Trophoblast cell (in vitro differentiated cells and primary cell): ENCODE data around the gene PTPRJ.
"Not testable (repeated sequence)": the region's sequence is repeated elsewhere in the genome, so short reads cannot be mapped to it uniquely, and the experiment has no call there.

Source experiments
- DNase-seq, 2 donors: peaks; one replicate each; pipeline ENCODE4 v3.0.0-alpha.2; 2016
- H2AFZ ChIP-seq: 2 replicates; pipeline ENCODE4 v1.6.1; 2013; ENCODE audit warnings: low read length, moderate library complexity, mild to moderate bottlenecking; ENCODE audit not compliant: insufficient read depth, poor library complexity
- H2AK5ac ChIP-seq: 2 replicates; pipeline ENCODE4 v1.6.1; 2013; ENCODE audit warnings: mild to moderate bottlenecking, low read length
- H2BK120ac ChIP-seq: 2 replicates; pipeline ENCODE4 v1.6.1; 2013; ENCODE audit warnings: low read length, mild to moderate bottlenecking, moderate library complexity; ENCODE audit not compliant: insufficient read depth, poor library complexity
- H2BK12ac ChIP-seq: 2 replicates; pipeline ENCODE4 v1.6.1; 2013; ENCODE audit warnings: mild to moderate bottlenecking, low read length, moderate library complexity
- H2BK5ac ChIP-seq: 2 replicates; pipeline ENCODE4 v1.6.1; 2013; ENCODE audit warnings: low read length, low read depth, moderate library complexity, mild to moderate bottlenecking; ENCODE audit not compliant: poor library complexity
- H3K14ac ChIP-seq: 2 replicates; pipeline ENCODE4 v1.6.1; 2013; ENCODE audit warnings: mild to moderate bottlenecking, low read length
- H3K18ac ChIP-seq: 2 replicates; pipeline ENCODE4 v1.6.1; 2013; ENCODE audit warnings: mild to moderate bottlenecking, low read length
- H3K23ac ChIP-seq: 2 replicates; pipeline ENCODE4 v1.6.1; 2013; ENCODE audit warnings: low read length
- H3K27ac ChIP-seq: 2 replicates; pipeline ENCODE4 v1.5.1; 2013; ENCODE audit warnings: low read depth, mild to moderate bottlenecking, inconsistent platforms, low read length, moderate library complexity
- H3K27me3 ChIP-seq: 2 replicates; pipeline ENCODE4 v1.6.1; 2013; ENCODE audit warnings: inconsistent platforms, mild to moderate bottlenecking, low read length, moderate library complexity; ENCODE audit not compliant: insufficient read depth
- H3K36me3 ChIP-seq, 2 experiments: 1 replicate in 1 of 2; 2 replicates in 1 of 2; pipeline ENCODE4 v1.6.1; 2013; ENCODE audit warnings: low read length in 2 of 2, mild to moderate bottlenecking in 2 of 2, moderate library complexity in 1 of 2; ENCODE audit not compliant: insufficient read depth in 2 of 2, control insufficient read depth in 1 of 2
- H3K4ac ChIP-seq: 2 replicates; pipeline ENCODE4 v1.6.1; 2013; ENCODE audit warnings: low read depth, mild to moderate bottlenecking, low read length, moderate library complexity
- H3K4me1 ChIP-seq, 2 experiments: 1 replicate in 1 of 2; 2 replicates in 1 of 2; pipeline ENCODE4 v1.6.1; 2013; ENCODE audit warnings: low read length in 2 of 2, mild to moderate bottlenecking in 2 of 2, moderate library complexity in 1 of 2; ENCODE audit not compliant: insufficient read depth in 2 of 2, control insufficient read depth in 1 of 2
- H3K4me2 ChIP-seq: 2 replicates; pipeline ENCODE4 v1.6.1; 2013; ENCODE audit warnings: inconsistent platforms, mild to moderate bottlenecking, low read length, moderate library complexity
- H3K4me3 ChIP-seq: 2 replicates; pipeline ENCODE4 v1.5.1; 2013; ENCODE audit warnings: mild to moderate bottlenecking, low read depth, low read length, inconsistent platforms
- H3K79me1 ChIP-seq: one replicate; pipeline ENCODE4 v1.6.1; 2013; ENCODE audit warnings: low read length
- H3K79me2 ChIP-seq: 2 replicates; pipeline ENCODE4 v1.6.1; 2013; ENCODE audit warnings: low read length, mild to moderate bottlenecking; ENCODE audit not compliant: control insufficient read depth, insufficient read depth, poor library complexity
- H3K9ac ChIP-seq: 2 replicates; pipeline ENCODE4 v1.6.1; 2013; ENCODE audit warnings: mild to moderate bottlenecking, low read length
- H3K9me3 ChIP-seq: 2 replicates; pipeline ENCODE4 v1.6.1; 2013; ENCODE audit warnings: low read depth, mild to moderate bottlenecking, control low read depth, inconsistent platforms, low read length; ENCODE audit not compliant: insufficient read depth
- H4K12ac ChIP-seq: 2 replicates; pipeline ENCODE4 v1.6.1; 2013; ENCODE audit warnings: low read depth, mild to moderate bottlenecking, low read length, moderate library complexity
- H4K8ac ChIP-seq: 2 replicates; pipeline ENCODE4 v1.6.1; 2013; ENCODE audit warnings: low read depth, mild to moderate bottlenecking, low read length, moderate library complexity
- H4K91ac ChIP-seq: one replicate; pipeline ENCODE4 v1.6.1; 2013; ENCODE audit warnings: low read depth, mild to moderate bottlenecking, low read length, moderate library complexity
- WGBS: extraction: QIAGEN DNeasy Blood & Tissue Kit; methylation state at CpG from one replicate; pipeline ENCODE4 v1.1.7; 2013; ENCODE audit warnings: missing lambda C conversion rate; ENCODE audit not compliant: insufficient read length, insufficient coverage; ENCODE audit errors: extremely low coverage; 5-methylcytosine and 5-hydroxymethylcytosine counted together

PTPRJ gene

GRCh38 chr11:48180627-48181026, 200.3 kb downstream of the PTPRJ start:
- H3K79me1 ChIP-seq, result no peaks in the 10 kb centered on the region
- no peak overlapping the region for H3K23ac ChIP-seq
- H2AK5ac ChIP-seq, result no peak overlapping the region
- H3K27me3 ChIP-seq, result no peaks in the 10 kb centered on the region
- H3K9me3 ChIP-seq, result peaks cover 25% of the 10 kb centered on the region
- H3K27ac ChIP-seq, result no peak overlapping the region
- no peak overlapping the region for H4K91ac ChIP-seq
- no peak overlapping the region for H3K14ac ChIP-seq
- H2BK12ac ChIP-seq, result no peak overlapping the region
- H4K8ac ChIP-seq, result no peak overlapping the region
- H4K12ac ChIP-seq, result no peak overlapping the region
- H2BK5ac ChIP-seq, result no peak overlapping the region
- H3K18ac ChIP-seq, result no peak overlapping the region
- no peak overlapping the region for H3K4me2 ChIP-seq
- WGBS, result no CpG with 5 or more reads among the region's 6 CpGs
- no peaks in the 10 kb centered on the region for H3K79me2 ChIP-seq
- no peaks in the 10 kb centered on the region for H3K4me1 ChIP-seq
- DNase-seq, result no peak
- no peak overlapping the region for H3K4me3 ChIP-seq
- H2AFZ ChIP-seq, result no peak overlapping the region
- no peak overlapping the region for H3K4ac ChIP-seq
- H3K9ac ChIP-seq, result no peak overlapping the region
- no peaks in the 10 kb centered on the region for H3K36me3 ChIP-seq
- H2BK120ac ChIP-seq, result no peak overlapping the region

GRCh38 chr11:48182860-48183526, 202.6 kb downstream of the PTPRJ start:
- H4K91ac ChIP-seq, result no peak overlapping the region
- no peaks in the 10 kb centered on the region for H3K36me3 ChIP-seq
- no peak overlapping the region for H3K4ac ChIP-seq
- no peak overlapping the region for H3K4me2 ChIP-seq
- no peak overlapping the region for H4K8ac ChIP-seq
- H3K79me2 ChIP-seq, result no peaks in the 10 kb centered on the region
- H3K27ac ChIP-seq, result no peak overlapping the region
- DNase-seq, result peak in 1 of 2 donors; percentile 41
- no peak overlapping the region for H3K18ac ChIP-seq
- H2BK5ac ChIP-seq, result no peak overlapping the region
- no peak overlapping the region for H3K9ac ChIP-seq
- H4K12ac ChIP-seq, result no peak overlapping the region
- no CpG with 5 or more reads among the region's 4 CpGs for WGBS
- H3K27me3 ChIP-seq, result no peaks in the 10 kb centered on the region
- H3K4me1 ChIP-seq, result no peaks in the 10 kb centered on the region
- no peak overlapping the region for H2BK120ac ChIP-seq
- no peaks in the 10 kb centered on the region for H3K79me1 ChIP-seq
- no peak overlapping the region for H2AK5ac ChIP-seq
- H3K4me3 ChIP-seq, result no peak overlapping the region
- H3K14ac ChIP-seq, result no peak overlapping the region
- peaks cover 16% of the 10 kb centered on the region for H3K9me3 ChIP-seq
- no peak overlapping the region for H2BK12ac ChIP-seq
- no peak overlapping the region for H2AFZ ChIP-seq
- H3K23ac ChIP-seq, result no peak overlapping the region

GRCh38 chr11:48184452-48184851, 204.1 kb downstream of the PTPRJ start:
- Histone ChIP-seq H3K23ac (no peak overlapping the region), H3K27ac (no peak overlapping the region), H2AK5ac (no peak overlapping the region), H2BK120ac (no peak overlapping the region), H3K79me1 (no peaks in the 10 kb centered on the region), H3K14ac (no peak overlapping the region), H3K9me3 (peaks cover 12% of the 10 kb centered on the region), H3K79me2 (no peaks in the 10 kb centered on the region), H3K4me3 (no peak overlapping the region), H3K27me3 (no peaks in the 10 kb centered on the region), H3K4ac (no peak overlapping the region), H3K36me3 (no peaks in the 10 kb centered on the region), H4K12ac (no peak overlapping the region), H3K18ac (no peak overlapping the region), H3K4me1 (no peaks in the 10 kb centered on the region), H3K4me2 (no peak overlapping the region), H4K91ac (no peak overlapping the region), H2AFZ (no peak overlapping the region), H2BK12ac (no peak overlapping the region), H4K8ac (no peak overlapping the region), H2BK5ac (no peak overlapping the region), H3K9ac (no peak overlapping the region)
- DNase-seq, result no peak

- not testable (repeated sequence) for H3K79me2 ChIP-seq, H3K36me3 ChIP-seq, H3K4ac ChIP-seq, H3K18ac ChIP-seq, H4K91ac ChIP-seq, H4K8ac ChIP-seq, DNase-seq, H3K27me3 ChIP-seq, H3K4me3 ChIP-seq, H3K79me1 ChIP-seq, H3K4me2 ChIP-seq, H3K23ac ChIP-seq, H3K27ac ChIP-seq, H2BK5ac ChIP-seq, H3K9ac ChIP-seq, H2AK5ac ChIP-seq, H3K9me3 ChIP-seq, H2AFZ ChIP-seq, H2BK120ac ChIP-seq, H4K12ac ChIP-seq, H3K4me1 ChIP-seq, H3K14ac ChIP-seq, H2BK12ac ChIP-seq
- WGBS, result no CpG with 5 or more reads among the region's 10 CpGs
These were observed 210.7 kb downstream of the PTPRJ start for GRCh38 chr11:48190906-48191654.
